T-helper 2 cell treated with Interferon-gamma antibody and Interleukin-4, amounts not matched to agents 5 μg/mL and 100 μg/mL, for 36 hours (primary cell): ENCODE results near the gene ITPR1.

Source experiments
- DNase-seq: peaks from one replicate; pipeline ENCODE4 v3.0.0; 2021; ENCODE audit warnings: low spot score
- H3K27ac Mint-ChIP-seq: one replicate; pipeline ENCODE4 v1.8.0; 2021; ENCODE audit warnings: mild to moderate bottlenecking, mixed read lengths
- H3K27me3 Mint-ChIP-seq: one replicate; pipeline ENCODE4 v1.8.0; 2021; ENCODE audit warnings: low read depth, mixed read lengths
- H3K36me3 Mint-ChIP-seq: one replicate; pipeline ENCODE4 v1.8.0; 2021; ENCODE audit warnings: low read depth, mixed read lengths
- H3K4me1 Mint-ChIP-seq: one replicate; pipeline ENCODE4 v1.8.0; 2021; ENCODE audit warnings: low read depth, mixed read lengths
- H3K4me3 Mint-ChIP-seq: one replicate; pipeline ENCODE4 v1.8.0; 2022; ENCODE audit warnings: mild to moderate bottlenecking, moderate library complexity, mixed read lengths
- H3K9me3 Mint-ChIP-seq: one replicate; pipeline ENCODE4 v1.8.0; 2021; ENCODE audit warnings: mixed read lengths

Gene ITPR1

GRCh38 chr3:4670352-4670751 is 177.2 kb downstream of the ITPR1 start:
- no peak overlapping the region for H3K27ac Mint-ChIP-seq
- H3K4me3 Mint-ChIP-seq: no peak overlapping the region
- no peaks in the 10 kb centered on the region for H3K9me3 Mint-ChIP-seq
- no peak for DNase-seq
- peaks cover 1% of the 10 kb centered on the region for H3K4me1 Mint-ChIP-seq
- H3K36me3 Mint-ChIP-seq: peaks cover 22% of the 10 kb centered on the region
- no peaks in the 10 kb centered on the region for H3K27me3 Mint-ChIP-seq

- peaks cover 19% of the 10 kb centered on the region for H3K36me3 Mint-ChIP-seq
- peaks cover 1% of the 10 kb centered on the region for H3K4me1 Mint-ChIP-seq
- no peaks in the 10 kb centered on the region for H3K9me3 Mint-ChIP-seq
- no peak overlapping the region for H3K4me3 Mint-ChIP-seq
- H3K27ac Mint-ChIP-seq: no peak overlapping the region
- no peaks in the 10 kb centered on the region for H3K27me3 Mint-ChIP-seq
- no peak for DNase-seq
Observed at GRCh38 chr3:4672725-4673275, 179.7 kb downstream of the ITPR1 start.

- H3K36me3 Mint-ChIP-seq: peaks cover 18% of the 10 kb centered on the region
- no peak for DNase-seq
- peaks cover 1% of the 10 kb centered on the region for H3K4me1 Mint-ChIP-seq
- H3K4me3 Mint-ChIP-seq: no peak overlapping the region
- no peaks in the 10 kb centered on the region for H3K9me3 Mint-ChIP-seq
- H3K27ac Mint-ChIP-seq: no peak overlapping the region
- no peaks in the 10 kb centered on the region for H3K27me3 Mint-ChIP-seq
Observed at GRCh38 chr3:4674216-4674615, 181.1 kb downstream of the ITPR1 start.

- Mint-ChIP-seq H3K4me3 (no peak overlapping the region), H3K27me3 (no peaks in the 10 kb centered on the region), H3K27ac (no peak overlapping the region), H3K36me3 (peaks cover 13% of the 10 kb centered on the region), H3K9me3 (no peaks in the 10 kb centered on the region), H3K4me1 (no peaks in the 10 kb centered on the region)
- DNase-seq: no peak
Observed at GRCh38 chr3:4675704-4676103, 182.6 kb downstream of the ITPR1 start.

GRCh38 chr3:4678320-4678719 is 185.2 kb downstream of the ITPR1 start:
- no peaks in the 10 kb centered on the region for H3K4me1 Mint-ChIP-seq
- H3K4me3 Mint-ChIP-seq: no peak overlapping the region
- H3K36me3 Mint-ChIP-seq: peaks cover 11% of the 10 kb centered on the region
- no peaks in the 10 kb centered on the region for H3K27me3 Mint-ChIP-seq
- H3K27ac Mint-ChIP-seq: no peak overlapping the region
- H3K9me3 Mint-ChIP-seq: no peaks in the 10 kb centered on the region
- DNase-seq: no peak

- no peak overlapping the region for H3K27ac Mint-ChIP-seq
- no peaks in the 10 kb centered on the region for H3K27me3 Mint-ChIP-seq
- no peaks in the 10 kb centered on the region for H3K9me3 Mint-ChIP-seq
- DNase-seq: no peak
- no peak overlapping the region for H3K4me3 Mint-ChIP-seq
- no peaks in the 10 kb centered on the region for H3K4me1 Mint-ChIP-seq
- H3K36me3 Mint-ChIP-seq: peaks cover 17% of the 10 kb centered on the region
Observed at GRCh38 chr3:4680227-4680691, 187.1 kb downstream of the ITPR1 start.

- H3K36me3 Mint-ChIP-seq: peaks cover 19% of the 10 kb centered on the region
- no peaks in the 10 kb centered on the region for H3K27me3 Mint-ChIP-seq
- no peaks in the 10 kb centered on the region for H3K4me1 Mint-ChIP-seq
- no peak for DNase-seq
- H3K27ac Mint-ChIP-seq: no peak overlapping the region
- H3K4me3 Mint-ChIP-seq: no peak overlapping the region
- H3K9me3 Mint-ChIP-seq: no peaks in the 10 kb centered on the region
Observed at GRCh38 chr3:4680871-4681300, 187.7 kb downstream of the ITPR1 start.

- no peaks in the 10 kb centered on the region for H3K27me3 Mint-ChIP-seq
- no peaks in the 10 kb centered on the region for H3K4me1 Mint-ChIP-seq
- H3K4me3 Mint-ChIP-seq: no peak overlapping the region
- no peaks in the 10 kb centered on the region for H3K9me3 Mint-ChIP-seq
- no peak overlapping the region for H3K27ac Mint-ChIP-seq
- DNase-seq: no peak
- H3K36me3 Mint-ChIP-seq: peaks cover 22% of the 10 kb centered on the region
Observed at GRCh38 chr3:4681301-4681700, 188.2 kb downstream of the ITPR1 start.

GRCh38 chr3:4684117-4684516 is 191.0 kb downstream of the ITPR1 start:
- DNase-seq: no peak
- Mint-ChIP-seq H3K4me3 (no peak overlapping the region), H3K4me1 (no peaks in the 10 kb centered on the region), H3K27ac (no peak overlapping the region), H3K9me3 (no peaks in the 10 kb centered on the region), H3K36me3 (peaks cover 30% of the 10 kb centered on the region), H3K27me3 (no peaks in the 10 kb centered on the region)

GRCh38 chr3:4684976-4685375 is 191.8 kb downstream of the ITPR1 start:
- Mint-ChIP-seq H3K9me3 (no peaks in the 10 kb centered on the region), H3K4me3 (no peak overlapping the region), H3K36me3 (peaks cover 34% of the 10 kb centered on the region), H3K4me1 (no peaks in the 10 kb centered on the region), H3K27ac (no peak overlapping the region), H3K27me3 (no peaks in the 10 kb centered on the region)
- no peak for DNase-seq

GRCh38 chr3:4685673-4686345 is 192.7 kb downstream of the ITPR1 start:
- H3K4me3 Mint-ChIP-seq: no peak overlapping the region
- H3K27me3 Mint-ChIP-seq: no peaks in the 10 kb centered on the region
- H3K36me3 Mint-ChIP-seq: peaks cover 37% of the 10 kb centered on the region
- DNase-seq: no peak
- H3K27ac Mint-ChIP-seq: no peak overlapping the region
- no peaks in the 10 kb centered on the region for H3K9me3 Mint-ChIP-seq
- H3K4me1 Mint-ChIP-seq: no peaks in the 10 kb centered on the region

GRCh38 chr3:4686619-4687018 is 193.5 kb downstream of the ITPR1 start:
- Mint-ChIP-seq H3K27ac (no peak overlapping the region), H3K36me3 (peaks cover 41% of the 10 kb centered on the region), H3K4me1 (no peaks in the 10 kb centered on the region), H3K9me3 (no peaks in the 10 kb centered on the region), H3K27me3 (no peaks in the 10 kb centered on the region), H3K4me3 (no peak overlapping the region)
- DNase-seq: no peak

GRCh38 chr3:4687167-4687566 is 194.0 kb downstream of the ITPR1 start:
- Mint-ChIP-seq H3K4me3 (no peak overlapping the region), H3K4me1 (no peaks in the 10 kb centered on the region), H3K27ac (no peak overlapping the region), H3K36me3 (peaks cover 41% of the 10 kb centered on the region), H3K9me3 (no peaks in the 10 kb centered on the region), H3K27me3 (no peaks in the 10 kb centered on the region)
- no peak for DNase-seq

GRCh38 chr3:4687596-4687995 is 194.4 kb downstream of the ITPR1 start:
- Mint-ChIP-seq H3K4me3 (no peak overlapping the region), H3K27me3 (no peaks in the 10 kb centered on the region), H3K9me3 (no peaks in the 10 kb centered on the region), H3K36me3 (peaks cover 42% of the 10 kb centered on the region), H3K27ac (no peak overlapping the region), H3K4me1 (no peaks in the 10 kb centered on the region)
- no peak for DNase-seq

GRCh38 chr3:4688411-4688810 is 195.3 kb downstream of the ITPR1 start:
- no peak overlapping the region for H3K4me3 Mint-ChIP-seq
- H3K27ac Mint-ChIP-seq: no peak overlapping the region
- H3K9me3 Mint-ChIP-seq: no peaks in the 10 kb centered on the region
- H3K4me1 Mint-ChIP-seq: no peaks in the 10 kb centered on the region
- no peak for DNase-seq
- no peaks in the 10 kb centered on the region for H3K27me3 Mint-ChIP-seq
- H3K36me3 Mint-ChIP-seq: peaks cover 39% of the 10 kb centered on the region
